OCI-LY1 (cell line): ENCODE data around the gene EFS.
"Not testable (repeated sequence)": the region's sequence is repeated elsewhere in the genome, so short reads cannot be mapped to it uniquely, and the experiment has no call there.

Experiments used
- H2AFZ ChIP-seq: fragments of 200-600 bp; sonication (generic), shearing (Covaris generic); 2 replicates; pipeline ENCODE4 v1.6.0; 2014; ENCODE audit warnings: antibody characterized with exemption, mild to moderate bottlenecking, low read length
- H3F3A ChIP-seq: fragments of 200-600 bp; sonication (generic), shearing (Covaris generic); 2 replicates; pipeline ENCODE4 v1.6.0; 2014; ENCODE audit warnings: mild to moderate bottlenecking, antibody characterized with exemption, low read length, moderate library complexity; ENCODE audit not compliant: insufficient read depth
- H3K27ac ChIP-seq: fragments of 200-600 bp; sonication (generic); 2 replicates; pipeline ENCODE4 v1.5.1; 2014; ENCODE audit warnings: low read length, mixed run types, mild to moderate bottlenecking, low read depth; ENCODE audit not compliant: poor library complexity, severe bottlenecking
- H3K27me3 ChIP-seq: fragments of 200-600 bp; sonication (generic); 2 replicates; pipeline ENCODE4 v1.6.0; 2014; ENCODE audit warnings: antibody characterized with exemption, mild to moderate bottlenecking, low read length, moderate library complexity; ENCODE audit not compliant: insufficient read depth
- H3K36me3 ChIP-seq: fragments of 200-600 bp; sonication (generic); 2 replicates; pipeline ENCODE4 v1.6.1; 2014; ENCODE audit warnings: mild to moderate bottlenecking, antibody characterized with exemption, low read length, moderate library complexity, mixed read lengths; ENCODE audit not compliant: insufficient read depth
- H3K4me1 ChIP-seq: fragments of 200-600 bp; sonication (generic); 2 replicates; pipeline ENCODE4 v1.5.1; 2014; ENCODE audit warnings: mild to moderate bottlenecking, low read length, moderate library complexity; ENCODE audit not compliant: insufficient read depth, severe bottlenecking
- H3K4me2 ChIP-seq: fragments of 200-600 bp; sonication (generic), shearing (Covaris generic); 2 replicates; pipeline ENCODE4 v1.6.1; 2014; ENCODE audit warnings: low read length
- H3K4me3 ChIP-seq: fragments of 200-600 bp; sonication (generic); 2 replicates; pipeline ENCODE4 v1.5.1; 2014; ENCODE audit warnings: low read length, low read depth, mild to moderate bottlenecking, mixed read lengths; ENCODE audit not compliant: poor library complexity, severe bottlenecking
- H3K79me2 ChIP-seq: fragments of 200-600 bp; shearing (Covaris generic); 2 replicates; pipeline ENCODE4 v1.6.1; 2016; ENCODE audit warnings: mixed run types, low read length, mixed read lengths; ENCODE audit not compliant: insufficient read depth
- H3K9ac ChIP-seq: fragments of 200-600 bp; sonication (generic), shearing (Covaris generic); 2 replicates; pipeline ENCODE4 v1.6.1; 2014; ENCODE audit warnings: mild to moderate bottlenecking, low read length, mixed read lengths
- H3K9me2 ChIP-seq: fragments of 200-600 bp; sonication (generic), shearing (Covaris generic); 2 replicates; pipeline ENCODE4 v1.6.1; 2014; ENCODE audit warnings: low read depth, mild to moderate bottlenecking, low read length, mixed read lengths
- H3K9me3 ChIP-seq: fragments of 200-600 bp; shearing (Covaris generic); 2 replicates; pipeline ENCODE4 v1.6.1; 2014; ENCODE audit warnings: low read length, mixed read lengths
- H4K20me1 ChIP-seq: fragments of 200-600 bp; sonication (generic), shearing (Covaris generic); 2 replicates; pipeline ENCODE4 v1.6.0; 2016; ENCODE audit warnings: mild to moderate bottlenecking, low read length; ENCODE audit not compliant: insufficient read depth
- CTCF ChIP-seq: fragments of 200-600 bp; sonication (generic), shearing (Covaris generic); IDR thresholded peaks from 2 replicates; pipeline ENCODE4 v1.5.1; 2017; ENCODE audit warnings: mild to moderate bottlenecking, antibody characterized with exemption, low read length, moderate library complexity, mixed read lengths
- EZH2 ChIP-seq: fragments of 200-600 bp; sonication (generic), shearing (Covaris generic); IDR thresholded peaks from 2 replicates; pipeline ENCODE4 v1.8.0; 2017; ENCODE audit warnings: borderline replicate concordance, mixed run types, mild to moderate bottlenecking, antibody characterized with exemption, low read length, moderate library complexity, mixed read lengths

Gene EFS

GRCh38 chr14:23396781-23397407 lies 31.9 kb upstream of the EFS start:
- Histone ChIP-seq H3K79me2 (no peaks in the 10 kb centered on the region), H4K20me1 (no peaks in the 10 kb centered on the region), H2AFZ (no peak overlapping the region), H3K9me3 (no peaks in the 10 kb centered on the region), H3K4me1 (no peaks in the 10 kb centered on the region), H3F3A (no peaks in the 10 kb centered on the region), H3K4me2 (no peak overlapping the region), H3K27ac (no peak overlapping the region), H3K9me2 (no peaks in the 10 kb centered on the region), H3K36me3 (no peaks in the 10 kb centered on the region), H3K4me3 (no peak overlapping the region), H3K27me3 (0 out of 2 replicates have a peak, but pooled peaks cover 4% of the 10 kb centered on the region), H3K9ac (no peak overlapping the region)
- TF ChIP-seq CTCF (no peak), EZH2 (no peak)

GRCh38 chr14:23396126-23396525 lies 31.2 kb upstream of the EFS start:
- no peak overlapping the region for H2AFZ ChIP-seq
- no peaks in the 10 kb centered on the region for H3K79me2 ChIP-seq
- TF ChIP-seq CTCF (no peak), EZH2 (no peak)
- no peaks in the 10 kb centered on the region for H3K9me2 ChIP-seq
- H4K20me1 ChIP-seq: no peaks in the 10 kb centered on the region
- H3K4me3 ChIP-seq: no peak overlapping the region
- 0 out of 2 replicates have a peak, but pooled peaks cover 4% of the 10 kb centered on the region for H3K27me3 ChIP-seq
- H3K4me2 ChIP-seq: no peak overlapping the region
- no peaks in the 10 kb centered on the region for H3K4me1 ChIP-seq
- no peak overlapping the region for H3K9ac ChIP-seq
- no peak overlapping the region for H3K27ac ChIP-seq
- H3K9me3 ChIP-seq: no peaks in the 10 kb centered on the region
- H3F3A ChIP-seq: no peaks in the 10 kb centered on the region
- H3K36me3 ChIP-seq: no peaks in the 10 kb centered on the region

GRCh38 chr14:23392613-23393012 lies 27.6 kb upstream of the EFS start:
- no peak overlapping the region for H3K9ac ChIP-seq
- H3K27ac ChIP-seq: no peak overlapping the region
- no peak overlapping the region for H2AFZ ChIP-seq
- H3K79me2 ChIP-seq: no peaks in the 10 kb centered on the region
- no peak overlapping the region for H3K4me3 ChIP-seq
- H4K20me1 ChIP-seq: no peaks in the 10 kb centered on the region
- no peak overlapping the region for H3K4me2 ChIP-seq
- no peaks in the 10 kb centered on the region for H3K9me2 ChIP-seq
- H3K36me3 ChIP-seq: no peaks in the 10 kb centered on the region
- peaks cover 8% of the 10 kb centered on the region; the same call in 1 of the 2 replicates for H3K27me3 ChIP-seq
- H3K9me3 ChIP-seq: no peaks in the 10 kb centered on the region
- TF ChIP-seq EZH2 (no peak), CTCF (no peak)
- H3F3A ChIP-seq: no peaks in the 10 kb centered on the region
- no peaks in the 10 kb centered on the region for H3K4me1 ChIP-seq

GRCh38 chr14:23389871-23390270 lies 24.9 kb upstream of the EFS start:
- not testable (repeated sequence) for H3K9me3 ChIP-seq, H3K79me2 ChIP-seq, H3K4me2 ChIP-seq, H3K4me1 ChIP-seq, H3K9me2 ChIP-seq, H3K27ac ChIP-seq, H3F3A ChIP-seq, H3K36me3 ChIP-seq, H2AFZ ChIP-seq, H3K4me3 ChIP-seq, H4K20me1 ChIP-seq, H3K9ac ChIP-seq
- H3K27me3 ChIP-seq: peaks cover 12% of the 10 kb centered on the region; the same call in 1 of the 2 replicates
